Measurements from ENCODE around the gene ZMYND8.

ZMYND8 gene

DNA sequence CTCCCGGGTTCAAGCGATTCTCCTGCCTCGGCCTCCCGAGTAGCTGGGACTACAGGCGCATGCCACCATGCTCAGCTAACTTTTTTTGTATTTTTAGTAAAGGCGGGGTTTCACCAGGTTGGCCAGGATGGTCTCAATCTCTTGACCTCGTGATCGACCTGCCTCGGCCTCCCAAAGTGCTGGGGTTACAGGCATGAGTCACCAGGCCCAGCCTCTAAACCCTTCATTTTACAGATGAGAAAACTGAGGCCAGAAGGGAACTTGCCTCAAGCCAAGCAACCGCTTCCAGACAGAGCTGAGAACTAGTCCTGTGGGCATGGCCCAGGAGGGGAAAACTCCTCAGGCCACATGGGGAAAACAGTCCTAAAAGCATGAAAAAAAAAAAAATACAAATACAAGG, 47.1 kb downstream of the ZMYND8 start:
- TF ChIP-seq CTCF (IDR thresholded peaks at IDR 0.05) = no peak

- TF ChIP-seq CTCF (IDR thresholded peaks at IDR 0.05) = no peak
These were observed 49.6 kb downstream of the ZMYND8 start for GRCh38 chr20:47306755-47307370.

- TF ChIP-seq CTCF (IDR thresholded peaks at IDR 0.05) = no peak
These were observed 50.4 kb downstream of the ZMYND8 start for GRCh38 chr20:47306095-47306494.

DNA sequence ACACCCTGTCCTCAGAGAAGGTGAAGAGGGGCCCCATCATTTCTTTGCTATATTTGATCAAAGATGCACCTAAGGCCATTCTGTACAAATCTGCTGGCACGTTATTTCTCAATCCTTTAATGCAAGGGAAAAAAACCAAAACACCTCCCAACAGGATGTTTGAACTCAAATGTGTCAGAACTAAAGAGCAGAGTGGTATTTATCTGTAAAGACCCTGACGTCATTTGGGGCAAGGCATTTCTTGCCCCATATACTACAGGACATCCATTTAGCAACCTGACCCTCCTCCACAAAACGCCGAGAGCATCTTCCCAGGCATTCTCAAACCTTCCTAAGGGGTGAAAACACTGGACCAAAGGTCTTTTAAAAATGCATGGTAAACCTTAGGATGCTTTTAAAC, 50.8 kb downstream of the ZMYND8 start:
- TF ChIP-seq CTCF (IDR thresholded peaks at IDR 0.05) = no peak

DNA sequence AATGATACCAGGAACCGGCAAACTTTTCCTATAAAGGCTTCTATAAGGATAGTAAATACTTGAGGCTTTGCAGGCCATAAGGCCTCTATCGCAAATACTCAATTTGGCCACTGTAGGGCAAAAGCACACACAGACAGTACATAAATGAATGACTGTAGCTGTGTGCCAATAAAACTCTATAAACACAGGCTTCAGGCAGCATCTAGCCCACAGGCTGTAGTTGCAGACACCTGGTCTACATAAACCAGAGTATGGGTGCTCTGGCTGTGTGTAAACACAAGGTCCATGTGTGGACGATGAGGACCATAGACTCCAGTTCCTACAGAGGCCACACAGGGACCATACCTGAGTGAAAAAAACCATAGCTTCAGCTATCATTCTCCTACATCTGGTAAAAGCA, 52.2 kb downstream of the ZMYND8 start:
- peak; percentile 19; the same call in 1 of the 2 replicates for TF ChIP-seq CTCF (IDR thresholded peaks at IDR 0.05)

DNA sequence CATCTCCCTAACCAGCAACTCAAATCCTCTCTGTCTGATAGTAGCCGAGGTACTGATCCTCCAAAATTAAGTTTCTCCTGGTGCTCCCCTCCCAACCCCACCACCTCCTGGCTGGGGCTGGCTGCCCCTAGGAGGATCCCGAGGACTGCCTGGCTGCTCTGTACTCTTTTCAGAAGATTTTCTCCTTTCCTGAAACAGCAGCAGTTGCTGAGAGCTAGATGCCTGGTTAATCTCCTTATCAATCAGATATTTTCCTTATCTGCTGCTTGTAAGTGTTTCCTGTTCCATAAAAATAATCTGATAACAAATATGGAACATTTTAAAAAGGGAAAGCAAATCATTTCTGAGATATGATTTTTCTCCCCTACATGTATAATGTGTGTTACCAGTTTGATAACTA, 52.8 kb downstream of the ZMYND8 start:
- no peak for TF ChIP-seq CTCF (IDR thresholded peaks at IDR 0.05)

DNA sequence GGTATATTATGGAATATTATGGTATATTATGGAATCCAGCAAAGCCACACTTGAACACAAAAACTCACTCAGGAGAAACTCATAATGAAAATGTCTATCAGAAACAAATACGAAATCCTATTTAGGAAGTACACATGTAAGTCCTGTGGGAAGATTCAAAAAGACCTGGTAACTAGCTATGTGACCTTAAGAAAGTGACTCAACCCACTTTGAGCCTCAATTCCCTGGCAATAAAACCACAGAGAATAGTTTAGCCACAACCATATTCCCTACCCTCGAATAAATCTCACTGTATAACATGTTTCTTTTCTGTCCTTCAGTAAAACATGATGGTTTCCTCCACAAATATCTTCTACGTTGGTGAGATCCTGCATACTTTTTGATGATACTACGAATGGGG, 56.4 kb downstream of the ZMYND8 start:
- no peak for TF ChIP-seq CTCF (IDR thresholded peaks at IDR 0.05)

- no peak for TF ChIP-seq CTCF (IDR thresholded peaks at IDR 0.05)
These were observed 57.9 kb downstream of the ZMYND8 start for GRCh38 chr20:47298624-47299023.
